DOHH2 (cell line): Measurements from ENCODE around the gene LSM2.

Source experiments
- CTCF ChIP-seq: fragments of 200-600 bp; sonication (generic); IDR thresholded peaks from one replicate; pipeline ENCODE4 v1.5.1; 2014; ENCODE audit warnings: antibody characterized with exemption, mild to moderate bottlenecking, low read depth, low read length; ENCODE audit not compliant: poor library complexity, severe bottlenecking
- EZH2phosphoT487 ChIP-seq: fragments of 200-600 bp; sonication (generic); IDR thresholded peaks from 2 replicates; pipeline ENCODE4 v1.6.1; 2017; ENCODE audit warnings: borderline replicate concordance, mild to moderate bottlenecking, antibody characterized with exemption, low read length, moderate library complexity, mixed read lengths

DNA sequence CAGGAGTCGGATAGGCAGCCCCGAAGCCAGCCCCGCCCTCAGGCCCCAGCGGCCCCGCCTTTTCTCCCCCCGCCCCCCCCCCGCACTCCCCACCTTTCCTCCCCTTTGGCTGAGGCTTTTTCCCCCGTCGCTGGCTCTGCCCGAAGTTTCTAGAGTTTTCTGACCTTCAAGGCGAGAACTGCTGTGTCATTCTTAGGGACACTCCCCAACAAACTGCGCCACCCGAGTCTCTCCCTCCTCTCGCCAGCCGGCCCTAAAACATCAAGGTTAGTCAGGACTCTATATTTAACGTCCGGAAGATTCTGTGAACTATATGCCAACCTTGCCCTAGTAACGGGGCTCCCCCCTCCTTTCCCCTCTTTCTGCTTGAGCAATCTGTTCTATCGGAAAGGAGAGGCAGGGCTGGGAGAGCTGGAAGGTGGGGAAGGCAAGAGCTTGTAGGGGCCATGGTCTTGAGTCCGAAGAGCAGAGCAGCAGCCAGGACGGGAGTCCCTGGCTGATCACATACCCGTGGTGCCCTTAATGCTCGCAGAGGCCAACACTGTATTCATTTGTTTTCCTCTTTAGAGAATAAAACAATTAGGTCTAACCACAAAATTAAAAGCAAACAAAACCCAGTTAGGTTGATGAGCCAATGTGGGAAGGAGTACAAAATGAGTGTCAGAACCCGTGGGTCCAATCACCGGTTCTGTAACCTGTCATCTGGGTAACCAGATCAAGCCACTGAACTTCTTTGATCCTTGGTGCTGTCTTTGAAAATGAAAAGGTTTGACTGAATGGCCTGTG lies 15.5 kb upstream of the LSM2 start:
- TF ChIP-seq CTCF (no peak), EZH2phosphoT487 (no peak)
